MCF 10A (cell line): ENCODE results near the gene PNMA8A. TPM values are rescaled to one million over a fixed set of nuclear protein-coding genes. Genes with fewer than 3 reads are reported as not detected.

Experiments used
- BruUV-seq: library from RNA; stranded (reverse); fragments of 400-500 nt; replicated peaks from 2 replicates; lab custom pipeline; 2021; lab: Mats Ljungman, UMichigan
- CTCF ChIA-PET: fragments of 300-600 bp; sonication (Branson Sonifier 250); formaldehyde crosslinking; extraction: SDS; loops from one replicate; lab custom pipeline; 2021; ENCODE audit warnings: antibody characterized with exemption, inconsistent platforms; lab: Yijun Ruan, JAX
- POLR2A ChIA-PET: fragments of 300-600, 350-650 bp; sonication (Branson Sonifier 250); formaldehyde crosslinking; extraction: SDS; loops from one replicate; lab custom pipeline; 2020; ENCODE audit warnings: antibody characterized with exemption, inconsistent platforms; lab: Yijun Ruan, JAX
- DNase-seq: peaks from one replicate; pipeline ENCODE4 v3.0.0-alpha.2; 2018; ENCODE audit not compliant: unreplicated experiment
- H3K27ac Mint-ChIP-seq: one replicate; pipeline ENCODE4 v1.8.0; 2022; ENCODE audit warnings: mild to moderate bottlenecking, low read depth, mixed read lengths; ENCODE audit not compliant: unreplicated experiment
- H3K27me3 Mint-ChIP-seq: one replicate; pipeline ENCODE4 v1.8.0; 2022; ENCODE audit warnings: mixed read lengths; ENCODE audit not compliant: insufficient read depth, unreplicated experiment
- H3K36me3 Mint-ChIP-seq: one replicate; pipeline ENCODE4 v1.8.0; 2022; ENCODE audit warnings: mild to moderate bottlenecking, moderate library complexity, mixed read lengths; ENCODE audit not compliant: insufficient read depth, unreplicated experiment
- H3K4me1 Mint-ChIP-seq: one replicate; pipeline ENCODE4 v1.8.0; 2022; ENCODE audit warnings: mixed read lengths; ENCODE audit not compliant: insufficient read depth, unreplicated experiment
- H3K4me3 Mint-ChIP-seq: one replicate; pipeline ENCODE4 v1.8.0; 2022; ENCODE audit warnings: mild to moderate bottlenecking, moderate library complexity, mixed read lengths; ENCODE audit not compliant: unreplicated experiment
- H3K9me3 Mint-ChIP-seq: one replicate; pipeline ENCODE4 v1.8.0; 2022; ENCODE audit warnings: mixed read lengths; ENCODE audit not compliant: unreplicated experiment
- CTCF ChIP-seq: fragments of 200-600 bp; IDR thresholded peaks from one replicate; pipeline ENCODE4 v1.8.0; 2022; ENCODE audit warnings: antibody characterized with exemption, mild to moderate bottlenecking; ENCODE audit not compliant: unreplicated experiment
- intact Hi-C: fragments of 100-400 bp; cut with micrococcal nuclease; formaldehyde crosslinking; loops from 2 replicates; pipeline ENCODE4 v1.14.1; 2022
- total RNA-seq: library from RNA; stranded (reverse); gene quantifications from 2 replicates; pipeline ENCODE4 v1.2.3, GENCODE V29; 2022

The PNMA8A gene
- total RNA-seq, 1 experiment from 2014 or later, result 7.6 TPM

GRCh38 chr19:46487178-46487801 lies 15.9 kb upstream of the PNMA8A start:
- ChIA-PET POLR2A (interaction anchor here (0.8 to 1.3 kb wide), 2 partner anchors 14 to 91 kb away, joined by 3 to 7 read pairs; no protein-coding TSS in a partner anchor), CTCF (interaction anchor here (0.5 to 3.0 kb wide), 33 partner anchors 12 to 631 kb away, joined by 3 to 47 read pairs (median 4); partner anchors contain the start of gene GNG8)
- Mint-ChIP-seq H3K36me3 (no peaks in the 10 kb centered on the region), H3K27me3 (peaks cover 14% of the 10 kb centered on the region), H3K27ac (no peak overlapping the region), H3K4me3 (no peak overlapping the region), H3K4me1 (peaks cover 4% of the 10 kb centered on the region), H3K9me3 (no peaks in the 10 kb centered on the region)
- DNase-seq, result no peak
- intact Hi-C loops, result loop anchor here (1.0 kb wide), 2 partner anchors 92 to 205 kb away; no protein-coding TSS in a partner anchor
- BruUV-seq, result no TSS peak
- TF ChIP-seq CTCF, result no peak

GRCh38 chr19:46486358-46486757 lies 15.0 kb upstream of the PNMA8A start:
- TF ChIP-seq CTCF, result no peak
- intact Hi-C loops, result no loop called here
- DNase-seq, result no peak
- POLR2A ChIA-PET, result interaction anchor here (1.7 kb wide), 1 partner anchor 90 kb away, joined by 3 read pairs; no protein-coding TSS in a partner anchor
- H3K27me3 Mint-ChIP-seq, result peaks cover 11% of the 10 kb centered on the region
- H3K4me3 Mint-ChIP-seq, result no peak overlapping the region
- CTCF ChIA-PET, result interaction anchor here (0.6 to 0.8 kb wide), 3 partner anchors 90 to 1276 kb away, joined by 3 to 4 read pairs (median 3); no protein-coding TSS in a partner anchor
- no peak overlapping the region for H3K27ac Mint-ChIP-seq
- H3K36me3 Mint-ChIP-seq, result no peaks in the 10 kb centered on the region
- BruUV-seq, result no TSS peak
- no peaks in the 10 kb centered on the region for H3K9me3 Mint-ChIP-seq
- H3K4me1 Mint-ChIP-seq, result peaks cover 9% of the 10 kb centered on the region

- intact Hi-C loops, result no loop called here
- Mint-ChIP-seq H3K4me1 (peaks cover 9% of the 10 kb centered on the region), H3K27ac (no peak overlapping the region), H3K4me3 (no peak overlapping the region), H3K36me3 (no peaks in the 10 kb centered on the region), H3K9me3 (no peaks in the 10 kb centered on the region), H3K27me3 (no peaks in the 10 kb centered on the region)
- DNase-seq, result no peak
- CTCF ChIA-PET, result interaction anchor here (0.6 to 3.4 kb wide), 7 partner anchors 20 to 266 kb away, joined by 3 to 37 read pairs (median 4); no protein-coding TSS in a partner anchor
- no peak for TF ChIP-seq CTCF
- POLR2A ChIA-PET, result interaction anchor here (0.6 to 1.6 kb wide), 5 partner anchors 11 to 104 kb away, joined by 3 to 9 read pairs (median 3); no protein-coding TSS in a partner anchor
- BruUV-seq, result no TSS peak
Observed at GRCh38 chr19:46484656-46485055, 13.3 kb upstream of the PNMA8A start.

GRCh38 chr19:46482631-46483030 lies 11.3 kb upstream of the PNMA8A start:
- ChIA-PET CTCF (interaction anchor here (0.7 to 3.4 kb wide), 4 partner anchors 9 to 87 kb away, joined by 3 to 37 read pairs (median 4); no protein-coding TSS in a partner anchor), POLR2A (interaction anchor here (0.6 to 1.7 kb wide), 3 partner anchors 8 to 716 kb away, joined by 3 to 4 read pairs (median 3); no protein-coding TSS in a partner anchor)
- H3K36me3 Mint-ChIP-seq, result no peaks in the 10 kb centered on the region
- intact Hi-C loops, result no loop called here
- no TSS peak for BruUV-seq
- no peaks in the 10 kb centered on the region for H3K27me3 Mint-ChIP-seq
- no peak for TF ChIP-seq CTCF
- DNase-seq, result no peak
- H3K9me3 Mint-ChIP-seq, result no peaks in the 10 kb centered on the region
- H3K4me3 Mint-ChIP-seq, result no peak overlapping the region
- H3K4me1 Mint-ChIP-seq, result peaks cover 9% of the 10 kb centered on the region
- H3K27ac Mint-ChIP-seq, result no peak overlapping the region
